Pancreas (tissue), 10 donors: Measurements from ENCODE around the gene KCNH6. TPM values are rescaled to one million over a fixed set of nuclear protein-coding genes. Genes with fewer than 3 reads are reported as not detected.

Source experiments
- ATAC-seq, 4 donors: fragments of 200-7000 bp; cut with Tn5 transposase; one replicate each; pipeline versions ENCODE4 v1.8.0 to v1.9.1; 2020; ENCODE audit warnings: mild to moderate bottlenecking in 4 of 4, moderate library complexity in 4 of 4
- DNase-seq, 6 donors: peaks; one replicate each; pipeline ENCODE4 v3.0.0-alpha.2; 2020
- FAIRE-seq: peaks from 2 replicates; lab custom pipeline; 2012; peaks lifted over from hg19 to GRCh38; lab: Jason Lieb, UNC
- H3K27ac ChIP-seq, 4 donors: fragments of 200-600 bp; sonication (generic); 1 replicate in 3 of 4; 2 replicates in 1 of 4; pipeline versions ENCODE4 v1.5.0 to v1.8.0; 2020
- H3K27me3 ChIP-seq, 4 donors: fragments of 200-600 bp; one replicate each; pipeline ENCODE4 v1.8.0; 2021
- H3K36me3 ChIP-seq, 3 donors: fragments of 200-600 bp; sonication (generic) in 1 of 3; one replicate each; pipeline versions ENCODE4 v1.5.0 to v1.8.0; 2020 to 2021
- H3K4me1 ChIP-seq, 3 donors: fragments of 200-600 bp; one replicate each; pipeline ENCODE4 v1.8.0; 2021
- H3K4me3 ChIP-seq, 4 donors: fragments of 200-600 bp; sonication (generic) in 2 of 4; one replicate each; pipeline versions ENCODE4 v1.5.0 to v1.8.0; 2020 to 2021
- H3K9me3 ChIP-seq, 4 donors: fragments of 200-600 bp; one replicate each; pipeline ENCODE4 v1.8.0; 2021
- CTCF ChIP-seq, 4 donors: fragments of 200-600 bp; sonication (generic) in 3 of 4; IDR thresholded peaks; one replicate each; pipeline versions ENCODE4 v1.5.0 to v1.8.0; 2021; ENCODE audit warnings: antibody characterized with exemption in 4 of 4
- WGBS, 2 donors: extraction: QIAGEN DNeasy Blood & Tissue Kit; methylation state at CpG; one replicate each; pipeline ENCODE4 v1.1.7; 2013; 5-methylcytosine and 5-hydroxymethylcytosine counted together
- intact Hi-C, 3 donors: fragments of 100-400 bp; cut with DNase I; formaldehyde crosslinking; loops; one replicate each; pipeline versions ENCODE4 v1.11.1 to v1.14.2; 2022
- polyA plus RNA-seq, 2 donors: library from polyadenylated mRNA; stranded (reverse); fragments of 200-250 nt; gene quantifications; one replicate each; pipeline ENCODE4 v1.2.3, GENCODE V29; 2013
- total RNA-seq, 6 donors: library from RNA; stranded (reverse); fragmentation: NEBNext Ultra II Directional in 4 of 6; extraction: Animal tissue kit (Norgen Biotek cat#: 25700) in 4 of 6; gene quantifications; one replicate each; pipeline versions ENCODE4 v1.2.1 to v1.2.4, GENCODE V29; 2021 to 2023
- donor health status: healthy with polysubstance abuse.
- donor health status: DM: no; HTN: no; CAD: no; lungs with moderate emphysema.
- donor health status: DM: no; HTN: no; CAD: no.
- donor health status: control.
- donor health status: control.
- donor health status: Bipolar disorder and iron deficiency.
- donor health status: DM: yes; HTN: yes; CAD: no.
- donor health status: DM: no; HTN: no; CAD: no.
- donor health status: DM: no; HTN: no; CAD: no.
- donor health status: DM: yes; HTN: yes; CAD: no.

Gene KCNH6
- total and polyA plus RNA-seq, 8 donors = 0.35 to 12.5 (median 0.95) TPM

GRCh38 chr17:63549946-63550816 is 27.0 kb downstream of the KCNH6 start, which contains the start of gene DCAF7:
Gene DCAF7 (plus strand): TSS chr17:63550477. CDS start chr17:63550678, 201 bp downstream.
- no peaks in the 10 kb centered on the region for H3K36me3 ChIP-seq
- 0% methylated on average over 70 to 72 of the region's 72 CpGs for WGBS, 2 donors
- H3K27ac ChIP-seq = peak within 1 kb of the TSS; percentile 87 to 94 (median 88)
- peak; percentile 94 to 98 (median 96) for ATAC-seq
- H3K27me3 ChIP-seq = no peaks in the 10 kb centered on the region
- peak; percentile 96 to 100 (median 100) for DNase-seq
- no peak for TF ChIP-seq CTCF (IDR thresholded peaks at IDR 0.05)
- peaks cover 6 to 20% (median 8%) of the 10 kb centered on the region in 3 donors for H3K4me1 ChIP-seq
- intact Hi-C loops = no loop called here
- FAIRE-seq = peak; percentile 91
- H3K9me3 ChIP-seq = no peaks in the 10 kb centered on the region
- peak within 1 kb of the TSS; percentile 72 to 95 (median 86) for H3K4me3 ChIP-seq

- no peak for TF ChIP-seq CTCF (IDR thresholded peaks at IDR 0.05)
- Histone ChIP-seq H3K36me3 (no peaks in the 10 kb centered on the region), H3K4me3 (peak overlapping the region; percentile 72 to 95 (median 86)), H3K9me3 (no peaks in the 10 kb centered on the region), H3K27me3 (no peaks in the 10 kb centered on the region), H3K4me1 (peaks cover 6 to 26% (median 8%) of the 10 kb centered on the region in 3 donors), H3K27ac (peak overlapping the region; percentile 87 to 94 (median 88))
- 0 to 1% methylated on average over 32 of the region's 32 CpGs for WGBS, 2 donors
- intact Hi-C loops = no loop called here
- FAIRE-seq (no peak), DNase-seq (no peak), ATAC-seq (peak; percentile 5 to 23 (median 10))
These were observed 27.9 kb downstream of the KCNH6 start for GRCh38 chr17:63550817-63551639.

GRCh38 chr17:63552211-63552610 is 29.1 kb downstream of the KCNH6 start:
- FAIRE-seq (no peak), DNase-seq (no peak), ATAC-seq (no peak)
- 28 to 44% methylated on average over 6 of the region's 6 CpGs for WGBS, 2 donors
- no peak for TF ChIP-seq CTCF (IDR thresholded peaks at IDR 0.05)
- no peaks in the 10 kb centered on the region for H3K27me3 ChIP-seq
- H3K36me3 ChIP-seq = no peaks in the 10 kb centered on the region
- no peaks in the 10 kb centered on the region for H3K9me3 ChIP-seq
- intact Hi-C loops = no loop called here
- H3K27ac ChIP-seq = no peak overlapping the region
- H3K4me1 ChIP-seq = peaks cover 6 to 26% (median 8%) of the 10 kb centered on the region in 3 donors
- peak overlapping the region in 3 of 4 donors; percentile 72 to 95 (median 93) for H3K4me3 ChIP-seq

GRCh38 chr17:63555500-63556156 is 32.5 kb downstream of the KCNH6 start:
- intact Hi-C loops = no loop called here
- FAIRE-seq (no peak), DNase-seq (no peak), ATAC-seq (peak in 3 of 4 donors; percentile 41 to 65 (median 60))
- H3K9me3 ChIP-seq = no peaks in the 10 kb centered on the region
- no peaks in the 10 kb centered on the region for H3K36me3 ChIP-seq
- H3K4me3 ChIP-seq = no peak overlapping the region
- TF ChIP-seq CTCF (IDR thresholded peaks at IDR 0.05) = no peak
- 35 to 39% methylated on average over 7 of the region's 7 CpGs for WGBS, 2 donors
- no peaks in the 10 kb centered on the region for H3K27me3 ChIP-seq
- H3K4me1 ChIP-seq = peaks cover 6 to 32% (median 8%) of the 10 kb centered on the region in 3 donors
- H3K27ac ChIP-seq = no peak overlapping the region
